RWPE2 (cell line): ENCODE results near the gene GNG13.

ENCODE experiments used
- ATAC-seq: fragments of 200-7000 bp; cut with Tn5 transposase; 3 replicates; pipeline ENCODE4 v1.9.1; 2021; ENCODE audit warnings: low read depth
- DNase-seq: peaks from one replicate; pipeline ENCODE4 v3.0.0-alpha.2; 2020; ENCODE audit warnings: low spot score
- H3K27ac ChIP-seq: fragments of 450-650 bp; 2 replicates; pipeline ENCODE4 v1.5.1; 2017; ENCODE audit warnings: mild to moderate bottlenecking; ENCODE audit not compliant: poor library complexity, severe bottlenecking
- H3K27me3 ChIP-seq: fragments of 250-450 bp; sonication (Bioruptor Pico); 2 replicates; pipeline ENCODE4 v1.5.1; 2021; ENCODE audit warnings: mild to moderate bottlenecking, moderate library complexity; ENCODE audit not compliant: insufficient read depth, poor library complexity, severe bottlenecking
- H3K36me3 ChIP-seq: fragments of 250-450 bp; sonication (Bioruptor Pico); 2 replicates; pipeline ENCODE4 v1.5.1; 2020; ENCODE audit warnings: low read depth, mild to moderate bottlenecking, moderate library complexity
- H3K4me1 ChIP-seq: fragments of 250-450 bp; sonication (Bioruptor Pico); 2 replicates; pipeline ENCODE4 v1.5.1; 2021; ENCODE audit warnings: mild to moderate bottlenecking, moderate library complexity; ENCODE audit not compliant: insufficient read depth, poor library complexity, severe bottlenecking
- H3K4me3 ChIP-seq: fragments of 250-450 bp; sonication (Bioruptor Pico); 2 replicates; pipeline ENCODE4 v1.5.1; 2021; ENCODE audit warnings: mild to moderate bottlenecking, moderate library complexity; ENCODE audit not compliant: severe bottlenecking
- H3K9me3 ChIP-seq: fragments of 250-450 bp; sonication (Bioruptor Pico); 2 replicates; pipeline ENCODE4 v1.5.1; 2021; ENCODE audit warnings: mild to moderate bottlenecking, moderate library complexity; ENCODE audit not compliant: severe bottlenecking
- CTCF ChIP-seq: fragments of 450-650 bp; IDR thresholded peaks from one replicate; pipeline ENCODE4 v1.5.1; 2017; ENCODE audit warnings: mild to moderate bottlenecking, moderate library complexity; ENCODE audit not compliant: poor library complexity, severe bottlenecking

GNG13 gene

DNA sequence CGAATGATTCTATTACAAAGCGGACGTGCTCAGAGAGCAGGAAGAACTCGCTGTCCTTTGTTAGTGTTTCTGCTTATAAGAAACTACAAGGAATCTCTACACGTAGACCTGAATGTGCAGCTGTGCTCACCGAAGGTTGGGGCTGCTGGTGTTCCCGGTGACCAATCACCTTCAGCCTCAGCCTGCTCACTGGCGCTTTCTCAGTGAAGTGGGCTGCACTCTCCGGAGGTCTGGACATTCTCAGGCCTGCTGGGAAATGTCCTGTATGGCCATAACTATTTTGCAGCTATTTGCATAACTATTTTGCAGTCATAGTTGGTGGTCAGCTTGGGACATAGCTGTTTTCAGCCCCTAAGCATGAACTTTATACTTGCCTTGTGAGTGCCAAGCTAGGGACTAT lies 50.0 kb downstream of the GNG13 start:
- Histone ChIP-seq H3K9me3 (no peaks in the 10 kb centered on the region), H3K36me3 (no peaks in the 10 kb centered on the region), H3K4me3 (no peak overlapping the region), H3K4me1 (peaks cover 10% of the 10 kb centered on the region), H3K27me3 (no peaks in the 10 kb centered on the region), H3K27ac (no peak overlapping the region)
- DNase-seq (no peak), ATAC-seq (no peak)
- TF ChIP-seq CTCF, result no peak

DNA sequence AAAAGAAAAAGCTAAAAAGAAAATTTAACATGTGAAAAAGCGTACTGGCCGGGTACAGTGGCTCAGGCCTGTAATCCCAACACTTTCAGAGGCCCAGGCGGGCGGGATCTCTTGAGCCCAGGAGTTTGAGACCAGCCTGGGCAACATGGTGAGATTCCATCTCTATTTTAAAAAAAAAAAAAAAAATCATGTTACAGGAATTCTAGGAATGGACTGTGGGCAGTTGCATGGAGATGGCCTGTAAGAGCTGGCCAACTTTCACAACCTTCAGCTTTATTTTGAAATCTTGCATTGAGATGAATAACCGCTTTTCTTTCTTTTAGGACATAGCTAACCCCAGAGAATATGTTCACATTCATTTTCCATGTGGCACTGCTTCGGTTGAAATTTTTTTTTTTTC lies 51.5 kb downstream of the GNG13 start:
- H3K27ac ChIP-seq, result peak overlapping the region; percentile 16
- TF ChIP-seq CTCF, result no peak
- ATAC-seq, result peak; percentile 35

More for the DNA sequence above, 51.5 kb downstream of the GNG13 start:
- no peaks in the 10 kb centered on the region for H3K36me3 ChIP-seq
- H3K4me3 ChIP-seq, result no peak overlapping the region
- no peaks in the 10 kb centered on the region for H3K27me3 ChIP-seq
- H3K4me1 ChIP-seq, result peaks cover 3% of the 10 kb centered on the region
- DNase-seq, result no peak
- no peaks in the 10 kb centered on the region for H3K9me3 ChIP-seq
